Left lung (tissue), 10 donors: Measurements from ENCODE around the gene RPL13. TPM values are rescaled to one million over a fixed set of nuclear protein-coding genes. Genes with fewer than 3 reads are reported as not detected.

Source experiments
- ATAC-seq: fragments of 200-7000 bp; cut with Tn5 transposase; one replicate; pipeline ENCODE4 v1.9.1; 2020; ENCODE audit warnings: moderate library complexity
- DNase-seq, 4 donors: peaks; one replicate each; pipeline ENCODE4 v3.0.0-alpha.2; 2013 to 2020
- H3K27ac ChIP-seq, 2 donors: fragments of 200-600 bp; sonication (generic) in 1 of 2; one replicate each; pipeline versions ENCODE4 v1.5.0 to v1.8.0; 2020 to 2021
- H3K27me3 ChIP-seq, 2 donors: fragments of 200-600 bp; sonication (generic) in 1 of 2; one replicate each; pipeline versions ENCODE4 v1.5.0 to v1.8.0; 2020 to 2021
- H3K36me3 ChIP-seq, 2 donors: fragments of 200-600 bp; sonication (generic) in 1 of 2; one replicate each; pipeline versions ENCODE4 v1.5.0 to v1.8.0; 2020 to 2021
- H3K4me1 ChIP-seq, 2 donors: fragments of 200-600 bp; one replicate each; pipeline ENCODE4 v1.8.0; 2021
- H3K4me3 ChIP-seq, 2 donors: fragments of 200-600 bp; sonication (generic) in 1 of 2; one replicate each; pipeline versions ENCODE4 v1.5.0 to v1.8.0; 2020 to 2021; ENCODE audit warnings: mild to moderate bottlenecking in 1 of 2
- H3K9me3 ChIP-seq, 2 donors: fragments of 200-600 bp; sonication (generic) in 1 of 2; one replicate each; pipeline versions ENCODE4 v1.5.0 to v1.8.0; 2020 to 2021
- intact Hi-C, 2 donors: fragments of 100-400 bp; cut with DNase I; formaldehyde crosslinking; loops; one replicate each; pipeline versions ENCODE4 v1.11.2 to v1.14.2; 2022
- polyA plus RNA-seq, 6 donors: library from polyadenylated mRNA; unstranded; fragments of 120-200 nt; gene quantifications; one replicate each; pipeline ENCODE4 v1.2.1, GENCODE V29; 2013; ENCODE audit not compliant: insufficient read length in 6 of 6
- total RNA-seq, 2 donors: library from RNA; stranded (reverse); fragmentation: NEBNext Ultra II Directional; extraction: Animal tissue kit (Norgen Biotek cat#: 25700); gene quantifications; one replicate each; pipeline ENCODE4 v1.2.1, GENCODE V29; 2021
- TF ChIP-seq, protein P1 (sequence below), 2 donors: fragments of 200-600 bp; sonication (generic) in 1 of 2; IDR thresholded peaks; one replicate each; pipeline versions ENCODE4 v1.5.0 to v1.8.0; 2021; ENCODE audit warnings: antibody characterized with exemption in 2 of 2
- donor health status: DM: no; HTN: yes; CAD: no.
- donor health status: DM: no; HTN: no; CAD: no.

The RPL13 gene
- total and polyA plus RNA-seq, 8 donors: 1,639 to 3,194 (median 2,418) TPM

DNA sequence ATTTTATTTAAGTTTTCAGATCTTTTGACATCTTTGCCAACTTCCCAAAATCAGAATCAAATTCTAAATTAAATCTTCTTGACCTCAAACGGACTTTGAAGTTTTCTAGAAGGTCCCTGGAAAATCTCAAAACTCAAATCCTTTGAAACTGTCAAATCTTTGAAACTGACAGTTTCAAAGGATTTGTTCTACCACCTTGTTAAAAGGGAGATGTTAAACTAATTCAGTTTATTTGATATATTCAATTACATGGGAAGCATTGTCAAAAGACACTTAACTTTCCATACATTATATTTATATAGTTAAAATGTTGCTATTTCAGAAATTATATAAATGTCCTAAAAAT lies 49.6 kb downstream of the RPL13 start:
- intact Hi-C loops: no loop called here
- no peaks in the 10 kb centered on the region for H3K4me1 ChIP-seq
- H3K27me3 ChIP-seq: peaks cover 0 to 5% of the 10 kb centered on the region in 2 donors
- H3K9me3 ChIP-seq: no peaks in the 10 kb centered on the region
- no peaks in the 10 kb centered on the region for H3K36me3 ChIP-seq
- no peak overlapping the region for H3K27ac ChIP-seq
- TF ChIP-seq, protein P1, sequence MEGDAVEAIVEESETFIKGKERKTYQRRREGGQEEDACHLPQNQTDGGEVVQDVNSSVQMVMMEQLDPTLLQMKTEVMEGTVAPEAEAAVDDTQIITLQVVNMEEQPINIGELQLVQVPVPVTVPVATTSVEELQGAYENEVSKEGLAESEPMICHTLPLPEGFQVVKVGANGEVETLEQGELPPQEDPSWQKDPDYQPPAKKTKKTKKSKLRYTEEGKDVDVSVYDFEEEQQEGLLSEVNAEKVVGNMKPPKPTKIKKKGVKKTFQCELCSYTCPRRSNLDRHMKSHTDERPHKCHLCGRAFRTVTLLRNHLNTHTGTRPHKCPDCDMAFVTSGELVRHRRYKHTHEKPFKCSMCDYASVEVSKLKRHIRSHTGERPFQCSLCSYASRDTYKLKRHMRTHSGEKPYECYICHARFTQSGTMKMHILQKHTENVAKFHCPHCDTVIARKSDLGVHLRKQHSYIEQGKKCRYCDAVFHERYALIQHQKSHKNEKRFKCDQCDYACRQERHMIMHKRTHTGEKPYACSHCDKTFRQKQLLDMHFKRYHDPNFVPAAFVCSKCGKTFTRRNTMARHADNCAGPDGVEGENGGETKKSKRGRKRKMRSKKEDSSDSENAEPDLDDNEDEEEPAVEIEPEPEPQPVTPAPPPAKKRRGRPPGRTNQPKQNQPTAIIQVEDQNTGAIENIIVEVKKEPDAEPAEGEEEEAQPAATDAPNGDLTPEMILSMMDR (IDR thresholded peaks at IDR 0.05): no peak
- ATAC-seq (no peak), DNase-seq (no peak)
- no peak overlapping the region for H3K4me3 ChIP-seq

DNA sequence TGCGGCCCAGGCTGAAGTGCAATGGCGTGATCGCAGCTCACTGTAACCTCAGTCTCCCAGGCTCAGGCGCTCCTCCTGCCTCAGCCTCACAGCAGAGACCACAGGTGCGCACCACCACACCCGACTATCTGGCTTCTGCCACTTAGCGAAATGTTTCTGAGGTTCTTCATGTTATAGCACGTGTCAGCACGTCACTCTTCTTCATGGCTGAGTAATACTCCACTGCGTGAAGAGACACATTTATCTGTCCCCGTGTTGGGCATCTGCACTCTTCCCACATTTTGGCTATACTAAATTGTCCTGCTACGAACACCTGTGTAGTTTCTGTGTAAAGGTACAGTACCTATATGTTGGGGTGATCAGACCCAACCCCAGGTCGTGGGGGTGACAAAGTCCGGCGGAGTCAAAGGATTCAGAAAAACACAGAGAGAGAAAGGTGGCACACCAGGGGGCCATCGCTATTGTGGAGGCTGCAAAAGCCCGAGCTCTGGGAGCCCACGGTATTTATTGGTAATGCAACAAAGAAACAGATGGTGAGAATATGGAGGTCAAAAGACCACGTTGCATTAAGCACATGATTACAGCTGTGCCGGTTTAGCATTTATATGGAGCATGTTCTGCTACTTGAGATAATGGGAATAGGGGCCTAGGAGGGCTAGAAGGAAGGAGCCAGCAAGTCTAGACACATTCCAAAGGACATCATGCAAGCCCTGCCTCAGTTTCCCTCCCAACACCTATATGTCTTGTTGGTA lies 52.1 kb downstream of the RPL13 start:
- Histone ChIP-seq H3K4me1 (no peaks in the 10 kb centered on the region), H3K27me3 (peaks cover 0 to 11% of the 10 kb centered on the region in 2 donors), H3K4me3 (no peak overlapping the region), H3K9me3 (no peaks in the 10 kb centered on the region), H3K36me3 (no peaks in the 10 kb centered on the region), H3K27ac (no peak overlapping the region)
- TF ChIP-seq, protein P1 (IDR thresholded peaks at IDR 0.05): no peak
- intact Hi-C loops: no loop called here
- DNase-seq (no peak), ATAC-seq (no peak)

DNA sequence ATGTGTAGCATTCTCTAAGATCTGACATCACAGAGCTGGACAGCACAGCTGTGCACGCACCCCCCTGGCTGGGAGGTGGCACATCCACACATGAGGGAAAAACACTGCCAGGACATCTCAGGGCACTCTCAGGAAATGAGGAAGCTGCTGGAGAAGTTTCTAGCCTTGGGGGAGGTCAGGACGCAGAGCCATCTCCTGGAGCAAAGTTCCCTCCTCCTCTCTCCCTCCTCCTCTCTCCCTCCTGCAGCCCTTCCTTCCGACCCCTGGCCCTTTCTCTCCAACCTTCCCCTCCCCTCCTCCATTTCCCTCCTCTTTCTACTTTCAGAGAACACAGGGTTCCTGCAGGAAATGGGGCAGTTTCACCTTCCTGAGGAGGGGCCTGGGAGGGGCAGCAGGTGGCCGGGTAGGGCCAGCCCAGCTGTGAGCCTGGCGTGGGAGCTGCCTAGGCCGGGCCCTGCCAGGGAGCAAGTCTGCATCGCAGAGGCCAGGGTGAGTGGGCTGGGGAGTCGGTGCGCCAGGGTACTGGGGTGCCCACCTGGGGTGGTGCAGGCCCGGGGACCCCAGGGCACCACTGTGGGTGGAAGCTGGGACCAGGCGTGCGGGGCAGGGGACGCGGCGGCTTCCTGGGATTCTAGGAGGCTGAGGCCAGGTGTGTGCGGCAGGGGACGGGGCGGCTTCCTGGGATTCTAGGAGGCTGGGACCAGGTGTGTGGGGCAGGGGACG lies 52.9 kb downstream of the RPL13 start, which contains the start of gene DPEP1:
TSS of gene DPEP1 (plus strand) at position 412 of the 723 bp plus-strand sequence. CDS start 16,769 bp downstream, outside the sequence.
- Histone ChIP-seq H3K9me3 (no peaks in the 10 kb centered on the region), H3K27me3 (peaks cover 0 to 11% of the 10 kb centered on the region in 2 donors), H3K27ac (no peak within 1 kb of the TSS), H3K36me3 (no peaks in the 10 kb centered on the region), H3K4me1 (no peaks in the 10 kb centered on the region), H3K4me3 (no peak within 1 kb of the TSS)
- TF ChIP-seq, protein P1 (IDR thresholded peaks at IDR 0.05): no peak
- ATAC-seq: no peak
- intact Hi-C loops: no loop called here
- no peak for DNase-seq

DNA sequence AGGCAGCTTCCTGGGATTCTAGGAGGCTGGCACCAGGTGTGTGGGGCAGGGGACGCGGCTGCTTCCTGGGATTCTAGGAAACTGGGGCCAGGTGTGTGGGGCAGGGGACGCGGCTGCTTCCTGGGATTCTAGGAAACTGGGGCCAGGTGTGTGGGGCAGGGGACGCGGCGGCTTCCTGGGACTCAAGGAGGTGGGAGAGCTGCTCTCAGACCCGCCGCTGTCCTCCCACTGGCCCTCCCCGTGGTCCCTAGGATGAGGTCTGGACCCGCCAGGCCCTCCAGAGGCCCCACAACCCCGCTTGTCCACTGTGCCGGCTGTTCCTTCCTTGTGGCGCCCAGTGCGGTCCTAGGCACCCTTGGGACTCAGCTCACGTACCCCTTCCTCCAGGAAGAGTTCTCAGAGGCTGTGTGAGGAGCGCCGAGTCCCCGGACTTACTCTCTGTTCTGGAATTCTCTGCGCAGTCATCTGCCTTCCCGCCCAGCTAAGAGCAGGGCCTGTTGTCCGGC lies 53.5 kb downstream of the RPL13 start:
- Histone ChIP-seq H3K27me3 (peaks cover 0 to 11% of the 10 kb centered on the region in 2 donors), H3K4me1 (no peaks in the 10 kb centered on the region), H3K36me3 (no peaks in the 10 kb centered on the region), H3K9me3 (no peaks in the 10 kb centered on the region), H3K4me3 (no peak overlapping the region), H3K27ac (no peak overlapping the region)
- TF ChIP-seq, protein P1 (IDR thresholded peaks at IDR 0.05): no peak
- intact Hi-C loops: no loop called here
- no peak for ATAC-seq
- DNase-seq: no peak

Other genes starting within 250 kb of the RPL13 start
- 100 to 1,000 TPM in 1 of 2 donors, 10 to 100 TPM in 1; 98.2 to 123 TPM for gene ANKRD11, start 70.1 kb upstream of the RPL13 start, total RNA-seq
- gene ANKRD11, start 70.1 kb upstream of the RPL13 start, polyA plus RNA-seq: 100 to 1,000 TPM in 2 of 6 donors, 10 to 100 TPM in 4; 90.7 to 120 (median 98.2) TPM
- 10 to 100 TPM; 79.3 to 79.5 TPM for gene SPG7, start 52.3 kb upstream of the RPL13 start, total RNA-seq
- gene SPG7, start 52.3 kb upstream of the RPL13 start, polyA plus RNA-seq: 100 to 1,000 TPM; 113 to 148 (median 127) TPM
- 1 to 10 TPM in 1 of 2 donors, under 1 TPM in 1; 0.50 to 1.3 TPM for gene CPNE7, start 15.1 kb downstream of the RPL13 start, total RNA-seq
- under 1 TPM in 5 of 6 donors, not detected in 1; 0.26 to 0.54 (median 0.35) TPM for gene CPNE7, start 15.1 kb downstream of the RPL13 start, polyA plus RNA-seq
- 1 to 10 TPM in 1 of 2 donors, under 1 TPM in 1; 0.31 to 2.5 TPM for gene DPEP1, start 53.0 kb downstream of the RPL13 start, total RNA-seq
- gene DPEP1, start 53.0 kb downstream of the RPL13 start, polyA plus RNA-seq: 10 to 100 TPM in 2 of 6 donors, 1 to 10 TPM in 4; 5.9 to 10.4 (median 8.4) TPM
- gene CHMP1A, start 97.0 kb downstream of the RPL13 start, total RNA-seq: 10 to 100 TPM; 77.6 to 88.5 TPM
- 10 to 100 TPM; 60.8 to 91.5 (median 67.4) TPM for gene CHMP1A, start 97.0 kb downstream of the RPL13 start, polyA plus RNA-seq
- 10 to 100 TPM in 1 of 2 donors, 1 to 10 TPM in 1; 9.9 to 10.2 TPM for gene SPATA33, start 97.2 kb downstream of the RPL13 start, total RNA-seq
- 10 to 100 TPM; 12.7 to 15.7 (median 14.0) TPM for gene SPATA33, start 97.2 kb downstream of the RPL13 start, polyA plus RNA-seq
- gene CDK10, start 126.0 kb downstream of the RPL13 start, total RNA-seq: 10 to 100 TPM; 74.8 to 93.1 TPM
- gene CDK10, start 126.0 kb downstream of the RPL13 start, polyA plus RNA-seq: 100 to 1,000 TPM in 5 of 6 donors, 10 to 100 TPM in 1; 78.3 to 160 (median 110) TPM
- 10 to 100 TPM; 12.3 to 13.8 TPM for gene SPATA2L, start 141.0 kb downstream of the RPL13 start, total RNA-seq
- gene SPATA2L, start 141.0 kb downstream of the RPL13 start, polyA plus RNA-seq: 1 to 10 TPM; 2.4 to 6.1 (median 4.3) TPM
- 10 to 100 TPM; 14.3 to 19.0 TPM for gene VPS9D1, start 160.2 kb downstream of the RPL13 start, total RNA-seq
- 10 to 100 TPM in 4 of 6 donors, 1 to 10 TPM in 2; 9.0 to 15.1 (median 11.6) TPM for gene VPS9D1, start 160.2 kb downstream of the RPL13 start, polyA plus RNA-seq
- gene ZNF276, start 160.9 kb downstream of the RPL13 start, total RNA-seq: 10 to 100 TPM; 22.1 to 28.1 TPM
- 10 to 100 TPM; 24.8 to 45.2 (median 35.9) TPM for gene ZNF276, start 160.9 kb downstream of the RPL13 start, polyA plus RNA-seq